Stimulated activated naive CD8-positive, alpha-beta T cell treated with anti-CD3 and anti-CD28 coated beads, Interleukin-15, Interleukin-2, amounts not matched to agents 100 U/mL and 50 U/mL, for 24 hours (primary cell): Measurements from ENCODE around the gene TNFRSF1A.

ENCODE experiments used
- ATAC-seq: fragments of 150-1000 bp; cut with Tn5 transposase; one replicate; pipeline ENCODE4 v1.10.0; 2021
- DNase-seq: peaks from one replicate; pipeline ENCODE4 v3.0.0; 2021

Gene TNFRSF1A

DNA sequence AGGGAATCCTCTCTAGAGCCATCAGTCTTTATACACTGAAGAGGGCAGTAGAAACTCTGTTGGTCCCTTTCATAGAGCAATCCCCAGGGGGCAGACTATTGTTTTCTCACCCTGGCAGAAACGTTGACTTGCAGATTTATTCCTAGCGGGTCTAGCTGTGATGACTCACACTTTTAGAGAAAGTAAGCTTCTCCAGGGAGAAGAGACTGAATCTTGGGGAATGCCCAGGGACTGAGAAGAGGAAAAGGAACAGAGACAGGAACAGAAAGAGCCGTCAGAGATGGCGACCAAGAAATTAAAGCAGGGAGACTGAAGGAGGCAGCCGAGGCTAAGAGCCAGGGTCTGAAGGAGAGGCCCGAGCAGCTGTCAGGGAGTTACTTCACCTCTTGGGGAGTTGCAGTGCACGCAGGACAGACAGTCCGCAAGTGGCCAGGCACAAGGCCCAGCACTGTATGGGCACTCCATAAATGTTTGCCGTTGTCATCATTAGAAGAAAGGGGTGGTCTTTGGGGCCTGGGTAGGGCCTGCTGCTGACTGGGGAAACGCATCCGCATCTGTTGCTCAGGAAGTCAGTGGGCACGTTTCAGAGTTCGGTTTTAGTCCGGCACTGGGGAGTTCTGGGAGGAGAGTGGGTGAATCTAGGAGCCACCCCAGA lies 18.4 kb downstream of the TNFRSF1A start:
- ATAC-seq (peak; percentile 70), DNase-seq (no peak)

DNA sequence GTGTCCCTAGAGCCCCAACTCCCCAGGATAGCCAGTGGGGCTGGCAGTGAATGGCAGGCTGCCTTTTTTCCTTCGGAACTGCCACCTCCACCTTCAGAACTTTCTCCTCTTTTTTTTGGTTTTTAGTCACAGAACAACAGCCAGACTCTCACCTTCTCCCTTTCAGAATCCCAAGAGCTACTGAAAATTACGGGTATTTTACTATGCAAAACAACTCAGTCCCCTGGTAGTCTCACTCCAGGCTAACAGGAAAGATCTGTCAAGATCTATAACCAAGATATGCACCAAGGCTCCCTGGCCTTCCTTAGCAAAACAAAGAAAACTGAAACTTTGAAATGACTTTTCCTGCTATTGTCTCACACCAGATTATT lies 18.9 kb downstream of the TNFRSF1A start:
- ATAC-seq (peak; percentile 3), DNase-seq (no peak)

DNA sequence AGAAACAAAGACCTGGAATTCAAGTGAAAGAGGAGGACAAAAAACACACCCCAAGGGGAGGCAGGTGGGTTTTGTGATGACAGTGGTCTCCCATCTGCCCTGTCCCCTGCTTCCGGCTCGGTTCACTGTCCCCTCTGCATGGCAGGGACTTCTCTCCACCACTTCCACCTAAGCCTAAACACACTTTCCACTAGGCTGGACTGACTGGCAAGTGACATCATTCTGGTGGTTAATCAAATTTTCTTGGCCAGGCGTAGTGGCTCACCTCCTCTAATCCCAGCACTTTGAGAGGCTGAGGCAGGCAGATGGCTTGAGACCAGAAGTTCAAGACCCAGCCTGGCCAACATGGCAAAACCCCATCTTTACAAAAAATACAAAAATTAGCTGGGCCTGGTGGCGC lies 19.5 kb downstream of the TNFRSF1A start:
- ATAC-seq, result no peak
- no peak for DNase-seq

DNA sequence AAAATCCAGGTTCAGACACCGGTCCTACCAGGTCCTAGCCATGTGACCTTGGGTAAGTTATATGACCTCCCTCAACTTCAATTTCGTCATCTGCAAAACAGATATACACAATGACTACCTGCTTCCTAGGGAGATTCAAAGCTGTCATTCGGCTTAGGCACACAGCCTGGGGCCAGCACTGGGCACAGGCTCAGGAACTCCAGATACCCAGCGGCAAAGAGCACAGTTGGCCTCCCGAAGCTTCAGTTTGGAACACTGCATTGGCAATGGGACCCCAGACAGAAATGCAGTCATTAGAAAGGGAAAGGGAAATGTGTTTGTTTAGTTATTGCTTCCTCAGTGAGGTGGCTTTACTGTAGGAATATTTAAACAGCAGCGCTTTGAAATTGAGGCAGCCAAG lies 20.0 kb downstream of the TNFRSF1A start:
- ATAC-seq (no peak), DNase-seq (no peak)

DNA sequence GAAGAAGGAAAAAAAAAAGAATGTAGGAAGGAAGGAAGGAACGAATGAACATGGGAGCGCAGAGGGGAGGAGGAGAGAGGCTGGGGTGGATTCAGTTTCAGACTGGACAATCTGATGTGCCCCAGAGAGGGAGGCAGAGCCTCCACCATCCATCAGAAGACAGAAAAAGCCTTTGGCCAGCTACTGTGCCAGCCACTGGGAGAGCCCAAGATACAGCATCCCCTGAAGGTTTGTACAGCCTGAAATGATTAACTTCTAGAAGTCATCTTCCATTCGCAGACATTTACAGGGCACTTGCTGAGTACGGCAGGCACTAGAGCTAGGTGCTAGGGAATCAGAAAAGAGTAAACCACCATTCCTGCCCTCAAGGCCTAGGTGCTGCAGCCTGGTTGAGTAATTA lies 22.4 kb downstream of the TNFRSF1A start:
- ATAC-seq, result no peak
- DNase-seq, result no peak

DNA sequence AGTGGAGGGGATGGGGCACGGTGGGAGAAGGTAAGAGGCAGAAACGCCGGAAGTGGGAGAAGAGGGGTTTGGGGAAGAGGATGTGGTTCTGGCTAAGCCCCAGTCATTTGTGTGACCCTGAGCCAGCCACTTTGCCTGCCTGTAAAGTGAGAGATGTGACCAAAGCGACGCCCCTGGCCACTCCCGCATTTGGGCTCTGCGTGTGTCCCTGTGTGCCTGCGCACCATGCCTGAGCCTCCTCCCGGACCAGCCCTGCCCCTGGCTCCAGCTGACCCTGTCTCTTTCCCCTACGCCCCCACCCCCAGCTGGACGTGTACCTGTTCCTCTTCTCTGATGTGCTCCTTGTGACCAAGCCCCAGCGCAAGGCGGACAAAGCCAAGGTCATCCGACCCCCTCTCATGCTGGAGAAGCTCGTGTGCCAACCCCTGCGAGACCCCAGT lies 23.4 kb downstream of the TNFRSF1A start:
- ATAC-seq (no peak), DNase-seq (no peak)

DNA sequence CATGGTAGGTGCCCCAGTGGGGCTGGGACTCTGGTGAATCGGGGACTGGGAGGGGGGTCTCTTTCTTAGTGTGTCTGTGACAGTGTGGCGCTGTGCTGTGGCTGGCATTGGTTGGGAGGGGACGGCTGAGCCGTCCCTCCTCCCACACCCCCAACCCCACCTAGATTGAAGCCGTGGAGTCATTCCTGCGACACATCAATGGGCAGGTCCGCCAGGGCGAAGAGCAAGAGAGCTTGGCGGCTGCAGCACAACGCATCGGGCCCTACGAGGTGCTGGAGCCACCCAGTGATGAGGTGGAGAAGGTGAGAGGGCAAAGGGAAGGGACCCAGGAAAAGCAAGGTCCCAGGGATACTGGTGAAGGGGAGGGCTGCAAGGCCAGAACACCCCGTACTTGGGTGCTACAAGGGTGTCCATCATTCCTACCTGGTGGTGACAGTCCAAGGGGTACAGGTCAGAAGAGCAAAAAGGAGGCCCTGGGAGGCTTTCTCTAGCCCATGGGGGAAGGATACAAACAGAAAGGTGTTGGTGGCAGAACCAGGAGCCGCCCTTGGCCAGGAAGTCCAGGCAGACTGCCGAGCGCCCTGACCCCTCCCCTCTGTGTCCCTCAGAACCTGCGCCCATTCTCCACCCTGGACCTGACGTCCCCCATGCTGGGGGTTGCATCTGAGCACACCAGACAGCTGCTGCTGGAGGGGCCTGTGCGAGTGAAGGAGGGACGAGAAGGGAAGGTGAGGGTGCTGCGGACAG lies 24.0 kb downstream of the TNFRSF1A start:
- DNase-seq, result no peak
- no peak for ATAC-seq

DNA sequence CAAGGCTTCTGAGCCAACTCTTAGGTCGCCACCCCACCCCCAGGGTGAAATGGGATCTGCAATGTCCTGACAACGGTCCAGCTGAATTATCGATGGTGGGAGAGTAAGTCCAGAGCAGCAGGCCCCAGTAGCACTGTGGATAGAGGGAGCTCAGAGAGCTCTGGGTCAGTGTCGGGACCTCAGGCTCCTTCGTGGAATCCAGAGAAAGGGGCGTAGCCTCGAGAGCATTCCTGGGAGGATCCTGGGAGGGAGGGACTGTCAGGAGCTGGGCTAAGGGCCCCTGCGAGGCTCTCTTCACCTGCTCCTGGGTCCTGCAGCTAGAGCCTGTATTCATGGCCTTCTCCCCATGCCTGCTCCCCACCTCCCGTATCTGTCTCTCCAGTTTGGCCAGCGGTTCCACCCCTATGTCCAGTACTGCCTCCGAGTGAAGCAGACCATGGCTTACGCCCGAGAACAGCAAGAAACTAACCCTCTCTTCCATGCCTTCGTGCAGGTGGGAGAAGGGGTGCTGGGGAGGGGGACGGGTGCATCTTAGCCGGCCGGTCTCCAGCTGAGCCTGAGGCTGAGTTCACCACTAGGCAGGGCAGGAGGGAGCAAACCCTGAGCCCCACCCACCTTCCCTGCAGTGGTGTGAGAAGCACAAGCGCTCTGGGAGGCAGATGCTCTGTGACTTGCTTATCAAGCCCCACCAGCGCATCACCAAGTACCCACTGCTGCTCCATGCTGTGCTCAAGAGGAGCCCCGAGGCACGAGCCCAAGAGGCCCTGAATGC lies 24.8 kb downstream of the TNFRSF1A start:
- ATAC-seq, result no peak
- DNase-seq, result no peak

DNA sequence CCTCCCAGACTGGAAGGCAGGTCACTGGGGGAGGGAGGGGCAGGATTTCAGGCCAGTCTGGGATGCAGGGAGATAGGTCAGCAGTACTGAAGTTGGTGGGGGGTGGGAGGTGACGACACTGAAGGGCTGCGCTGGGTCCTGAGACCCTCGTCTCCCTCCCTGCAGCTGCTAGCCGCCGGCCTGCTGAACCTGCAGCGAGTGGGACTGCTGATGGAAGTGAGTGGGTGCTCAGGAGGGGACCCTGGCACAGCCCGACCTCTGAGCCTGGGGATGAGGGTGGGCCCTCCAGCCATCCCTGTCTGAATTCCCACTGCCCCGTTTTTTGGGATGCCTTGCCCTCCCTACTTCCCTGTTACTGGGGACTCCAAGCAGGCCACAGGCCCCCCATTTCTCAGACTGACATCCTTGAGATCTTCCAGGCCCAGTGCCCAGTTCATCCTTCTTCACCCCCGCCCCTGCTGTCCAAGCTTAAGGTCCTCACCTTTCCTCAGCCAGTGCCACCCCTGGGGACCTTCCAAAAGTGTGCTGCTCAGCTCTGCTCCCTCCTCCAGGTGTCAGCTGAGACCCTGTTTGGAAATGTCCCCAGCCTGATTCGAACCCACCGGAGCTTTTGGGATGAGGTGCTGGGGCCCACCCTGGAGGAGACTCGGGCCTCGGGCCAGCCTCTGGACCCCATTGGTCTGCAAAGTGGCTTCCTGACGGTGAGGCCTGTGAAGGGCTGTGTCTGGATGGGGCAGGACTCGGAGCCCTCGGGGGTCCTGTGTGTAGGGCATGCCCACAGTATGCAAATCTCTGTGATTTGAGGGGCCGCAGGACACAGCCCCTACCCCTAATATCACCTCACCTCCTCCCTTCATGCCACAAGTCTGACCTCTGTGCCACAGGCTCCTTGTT lies 25.9 kb downstream of the TNFRSF1A start:
- ATAC-seq (no peak), DNase-seq (no peak)

DNA sequence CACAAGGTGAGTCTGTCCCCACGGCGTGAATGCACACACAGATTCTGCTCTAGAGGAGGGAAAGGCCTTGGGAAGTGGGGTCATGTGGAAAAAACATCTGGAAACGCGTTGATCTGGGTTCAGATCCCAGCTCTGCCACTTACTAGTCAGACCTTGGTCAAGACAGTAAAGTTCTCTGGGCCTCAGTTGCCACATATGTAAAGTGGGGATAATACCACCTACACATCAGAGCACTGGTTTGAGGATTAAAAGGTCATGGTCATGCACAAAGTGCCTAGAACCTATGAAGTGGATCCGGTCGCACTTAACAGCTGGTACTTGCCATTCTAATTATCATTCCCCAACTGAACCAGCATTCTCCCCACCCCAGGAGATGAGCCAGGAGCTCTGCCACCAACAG lies 26.7 kb downstream of the TNFRSF1A start:
- ATAC-seq, result no peak
- no peak for DNase-seq

DNA sequence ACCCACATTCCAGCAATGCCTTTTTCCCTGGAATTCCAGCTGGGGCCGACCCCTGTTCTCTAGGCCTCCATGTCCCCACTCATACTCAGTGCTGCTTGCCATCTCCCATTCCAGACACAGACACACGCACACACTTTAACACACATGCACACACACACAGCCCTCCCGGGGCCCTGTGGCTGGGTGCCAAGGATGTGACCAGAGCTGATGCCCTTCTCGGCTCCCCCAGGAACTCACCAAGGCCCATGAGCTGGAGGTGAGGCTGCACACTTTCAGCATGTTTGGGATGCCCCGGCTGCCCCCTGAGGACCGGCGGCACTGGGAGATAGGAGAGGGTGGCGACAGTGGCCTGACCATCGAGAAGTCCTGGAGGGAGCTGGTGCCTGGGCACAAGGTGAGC lies 27.1 kb downstream of the TNFRSF1A start:
- ATAC-seq, result no peak
- no peak for DNase-seq

DNA sequence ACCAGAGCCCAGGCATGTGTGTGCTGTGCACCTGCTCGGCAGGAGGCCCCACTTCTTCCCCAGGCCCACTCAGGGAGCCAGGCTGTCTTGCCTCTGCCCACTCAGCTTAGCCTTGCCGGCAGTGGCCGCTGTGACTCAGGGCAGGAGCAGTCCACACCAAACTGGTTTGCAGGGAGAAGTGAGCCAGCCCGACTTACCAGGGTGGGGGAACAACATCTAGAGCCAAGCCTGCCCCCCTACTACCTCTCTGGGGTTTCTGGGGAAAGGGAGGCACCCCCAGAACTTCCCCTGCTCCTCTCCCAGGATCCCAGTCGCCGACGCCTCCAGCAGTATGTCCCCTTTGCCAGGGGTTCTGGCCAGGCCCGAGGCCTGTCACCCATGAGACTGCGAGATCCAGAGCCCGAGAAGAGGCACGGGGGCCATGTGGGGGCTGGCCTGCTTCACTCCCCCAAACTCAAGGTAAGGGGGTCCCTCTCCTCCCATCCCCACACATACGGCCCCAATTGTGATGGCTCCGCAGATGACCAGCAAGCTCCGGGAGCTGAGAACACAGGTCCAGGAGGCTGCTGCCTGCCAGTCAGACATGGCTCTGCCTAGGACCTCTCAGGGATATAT lies 28.4 kb downstream of the TNFRSF1A start:
- ATAC-seq, result no peak
- DNase-seq, result no peak

DNA sequence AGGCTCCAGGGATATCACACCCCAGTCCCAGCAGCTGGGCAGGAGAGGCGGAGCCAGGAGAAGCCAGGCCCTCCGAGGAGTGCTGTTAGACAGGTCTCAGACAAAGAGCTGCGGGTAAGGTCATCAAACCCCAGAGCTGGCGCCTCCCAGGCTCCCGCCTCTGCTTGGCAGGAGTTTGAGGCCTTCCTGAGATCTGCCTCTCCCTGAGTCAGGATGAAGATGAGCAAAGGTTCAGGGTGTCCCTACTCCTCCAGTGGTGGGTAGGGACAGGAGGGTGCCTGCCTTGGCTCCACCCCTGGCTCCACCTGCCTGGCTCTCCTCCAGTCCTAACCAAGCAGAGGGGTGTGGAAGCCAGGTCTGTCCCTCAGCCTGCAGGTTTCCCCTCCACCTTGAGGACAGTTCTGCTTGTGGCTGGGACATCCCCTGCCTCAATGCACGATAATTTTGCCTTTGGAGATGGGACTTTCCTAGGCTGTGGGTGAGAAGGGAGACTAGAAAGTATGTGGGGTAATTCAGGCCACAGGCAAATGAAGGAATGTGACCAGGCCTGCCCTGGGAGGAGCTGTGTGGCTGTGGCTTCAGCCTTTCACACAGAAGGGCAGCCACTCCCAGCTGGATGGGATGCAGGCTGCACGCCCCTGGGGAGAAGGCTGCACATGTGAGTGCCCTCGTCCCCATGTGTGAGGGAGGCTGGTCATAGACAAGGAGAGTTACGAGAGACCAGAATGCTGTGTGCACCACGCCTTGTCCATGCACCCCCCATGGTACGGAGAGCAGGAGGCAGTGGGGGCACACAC lies 29.1 kb downstream of the TNFRSF1A start:
- ATAC-seq (peak; percentile 53), DNase-seq (no peak)

DNA sequence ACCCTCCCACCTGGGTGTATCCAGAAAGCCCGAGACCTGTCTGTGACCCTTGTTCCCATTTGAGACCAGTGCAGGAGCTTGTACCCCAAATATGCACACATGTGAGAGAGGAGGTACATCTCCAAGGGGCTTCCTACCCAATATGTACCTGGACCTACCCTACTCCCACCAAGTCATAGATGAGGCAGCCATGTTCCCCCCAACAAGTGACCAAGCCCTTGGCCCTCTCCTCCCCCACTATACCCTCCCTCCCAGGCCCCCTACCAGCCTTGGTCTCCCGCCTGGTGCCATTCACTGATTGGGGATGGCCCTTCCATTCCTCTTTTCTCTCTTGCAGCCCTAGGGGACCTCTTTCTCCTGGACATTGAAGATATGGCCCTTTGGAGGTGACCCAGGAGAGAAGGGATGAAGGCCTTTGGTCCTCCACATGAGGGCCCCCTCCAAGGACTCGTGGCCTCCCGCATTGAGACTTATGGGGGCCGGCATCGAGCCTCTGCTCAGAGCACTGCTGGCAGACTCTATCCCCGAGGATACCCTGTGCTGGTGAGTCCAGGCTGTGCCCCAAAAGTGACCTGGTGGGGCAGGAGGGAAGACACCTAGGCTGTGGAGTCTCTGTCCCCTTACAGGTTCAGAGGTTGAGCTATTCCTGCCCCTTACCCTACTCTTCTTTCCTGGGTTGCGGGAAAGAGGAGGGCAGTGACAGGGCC lies 29.9 kb downstream of the TNFRSF1A start:
- no peak for ATAC-seq
- DNase-seq, result no peak

DNA sequence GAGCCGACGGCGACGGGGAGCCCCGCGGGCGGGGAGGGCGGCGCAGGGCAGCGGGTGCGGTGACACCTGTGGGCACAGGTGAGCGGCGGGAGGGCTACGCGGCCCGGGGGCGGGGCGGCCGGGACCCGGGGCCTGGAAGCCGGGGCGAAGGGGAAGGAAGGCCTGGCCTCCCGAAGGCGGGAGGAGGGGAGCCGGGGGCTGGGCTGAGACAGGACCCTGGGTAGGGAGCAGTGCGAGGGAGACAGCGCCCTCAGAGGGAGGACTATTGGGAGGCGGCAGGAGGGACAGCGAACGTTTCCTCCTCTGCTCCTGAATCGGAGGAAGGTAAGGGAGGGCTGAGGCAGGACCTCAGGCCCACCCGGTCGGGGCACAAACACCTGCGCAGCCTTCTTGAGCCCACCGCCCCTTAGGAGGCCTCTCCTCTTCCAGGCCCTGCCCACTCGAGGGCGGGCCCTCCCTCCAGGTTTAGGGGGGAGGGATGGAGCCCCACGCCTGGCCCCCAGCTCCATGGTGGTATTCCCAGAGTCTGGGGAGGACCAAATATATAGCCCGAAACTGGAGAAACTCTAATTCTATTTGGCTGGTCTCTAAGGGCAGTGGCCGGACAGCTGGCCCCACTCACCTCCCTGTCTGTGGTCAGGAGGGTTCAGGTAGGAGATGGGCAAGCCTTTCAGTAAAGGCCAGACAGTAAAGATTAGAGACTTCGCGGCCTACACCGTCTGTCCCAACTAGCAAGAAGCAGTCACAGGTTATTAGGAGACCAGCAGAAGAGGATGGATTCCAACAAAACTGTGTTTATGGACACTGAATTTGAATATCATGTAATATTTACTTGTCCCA lies 30.9 kb downstream of the TNFRSF1A start:
- ATAC-seq (no peak), DNase-seq (no peak)

DNA sequence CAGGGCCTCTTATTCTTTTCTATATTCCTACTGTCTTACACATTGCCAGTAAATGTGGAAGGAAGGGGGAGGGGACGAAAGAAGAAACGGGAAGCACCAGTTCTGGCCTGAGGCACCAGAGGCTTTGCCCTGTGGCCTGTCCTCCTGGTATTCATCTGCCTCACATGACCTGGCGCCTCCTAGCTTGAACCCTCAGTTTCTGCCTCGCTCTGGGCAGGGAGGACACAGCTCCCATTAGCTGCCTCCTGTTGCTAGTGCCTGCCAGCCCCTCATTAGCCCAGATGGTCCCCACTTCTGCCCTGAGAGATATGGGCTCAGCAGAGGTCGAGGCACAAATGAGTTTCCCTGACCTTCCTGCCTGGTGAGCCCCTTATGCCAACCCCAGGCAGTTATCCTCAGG lies 34.3 kb downstream of the TNFRSF1A start:
- no peak for ATAC-seq
- no peak for DNase-seq

DNA sequence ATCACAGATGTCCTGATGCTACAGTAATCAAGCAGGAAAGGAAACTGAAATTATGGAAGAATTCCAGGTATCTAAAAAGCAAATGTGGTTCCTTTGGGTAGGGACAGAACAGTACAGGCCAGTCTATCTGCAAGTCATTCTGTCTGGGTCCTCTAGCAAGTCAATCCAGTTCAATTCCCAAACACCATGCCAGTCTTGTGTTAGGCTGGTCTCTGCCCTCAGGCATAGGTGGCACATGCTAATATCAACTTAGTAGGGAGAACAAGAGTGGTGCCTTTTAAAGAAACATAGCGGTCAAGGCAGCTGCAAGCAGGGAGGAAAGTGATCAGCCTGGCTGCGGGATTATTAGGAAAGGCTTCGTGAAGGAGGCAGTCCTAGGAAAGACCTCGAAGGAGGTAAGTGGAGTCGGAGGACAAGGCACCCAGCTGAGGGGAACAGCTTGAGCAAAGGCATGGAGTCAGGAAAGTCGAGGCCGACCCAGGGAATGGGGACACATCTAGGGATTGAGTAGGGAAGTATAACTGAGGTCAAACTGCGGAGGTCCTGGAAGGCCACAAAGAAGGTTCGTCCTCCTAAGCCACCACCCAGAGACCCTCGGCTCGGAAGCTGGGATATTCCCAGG lies 35.2 kb downstream of the TNFRSF1A start:
- no peak for ATAC-seq
- no peak for DNase-seq

DNA sequence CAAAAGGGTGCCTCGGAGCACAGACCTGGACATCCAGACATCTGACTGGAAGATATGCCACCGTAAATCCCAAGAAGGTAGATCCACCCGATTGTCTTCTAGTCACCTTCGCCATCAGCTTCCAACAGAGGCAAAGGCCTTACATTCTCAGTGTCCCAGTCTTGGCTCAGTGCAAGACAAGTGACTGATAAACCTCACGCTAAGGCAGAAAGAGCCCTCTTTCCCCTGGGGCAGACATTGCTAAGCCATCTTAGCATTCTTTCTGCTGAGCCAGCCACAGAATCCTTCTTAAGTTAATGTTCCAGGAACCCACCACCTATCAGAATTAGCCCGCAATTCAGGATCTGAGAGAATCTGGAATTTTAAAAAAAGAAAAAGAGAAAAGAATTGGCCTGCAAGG lies 35.7 kb downstream of the TNFRSF1A start:
- no peak for ATAC-seq
- DNase-seq, result no peak

DNA sequence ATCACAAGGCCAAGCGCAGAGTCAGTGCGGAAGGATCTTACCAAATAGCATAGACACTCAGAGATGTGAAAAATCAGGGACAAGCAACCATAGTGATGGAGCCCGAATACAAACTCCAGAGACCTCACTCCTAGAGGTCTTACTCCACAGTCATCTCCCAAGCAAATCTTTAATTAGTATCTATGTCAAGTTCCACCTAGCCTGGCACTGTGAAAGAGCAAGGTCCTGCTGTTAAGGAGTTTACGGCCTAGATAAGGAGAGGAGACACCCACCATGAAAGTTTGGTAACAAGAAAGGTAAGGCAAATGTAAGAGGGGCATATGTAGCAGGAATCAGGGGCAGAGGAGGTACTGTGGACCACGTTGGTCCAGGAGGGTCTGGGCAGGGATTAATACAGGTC lies 38.8 kb downstream of the TNFRSF1A start:
- ATAC-seq, result no peak
- no peak for DNase-seq
